Neural cell (in vitro differentiated cells): ENCODE results near the gene HBA2. TPM values are rescaled to one million over a fixed set of nuclear protein-coding genes. Genes with fewer than 3 reads are reported as not detected.
"Not testable (repeated sequence)": the region's sequence is repeated elsewhere in the genome, so short reads cannot be mapped to it uniquely, and the experiment has no call there.

Experiments
- H2AFZ ChIP-seq: fragments of 200-600, 300-800 bp; sonication (generic), shearing (Covaris generic); 2 replicates; pipeline ENCODE4 v1.6.0; 2014; ENCODE audit warnings: low read depth, mild to moderate bottlenecking, antibody characterized with exemption, low read length, moderate library complexity
- H3F3A ChIP-seq: fragments of 200-600 bp; shearing (Covaris generic); 2 replicates; pipeline ENCODE4 v1.6.1; 2016; ENCODE audit warnings: mild to moderate bottlenecking, moderate library complexity, mixed read lengths, antibody characterized with exemption, low read length; ENCODE audit not compliant: insufficient read depth, poor library complexity, severe bottlenecking
- H3K27ac ChIP-seq: fragments of 200-600, 300-800 bp; sonication (generic), shearing (Covaris generic); 2 replicates; pipeline ENCODE4 v1.5.1; 2014; ENCODE audit warnings: mild to moderate bottlenecking, low read length, moderate library complexity
- H3K27me3 ChIP-seq: fragments of 300-800, 200-600 bp; sonication (generic), shearing (Covaris generic); 2 replicates; pipeline ENCODE4 v1.6.0; 2014; ENCODE audit warnings: mild to moderate bottlenecking, low read depth, low read length, moderate library complexity; ENCODE audit not compliant: insufficient read depth
- H3K36me3 ChIP-seq: fragments of 300-800, 200-600 bp; sonication (generic), shearing (Covaris generic); 2 replicates; pipeline ENCODE4 v1.5.1; 2014; ENCODE audit warnings: mild to moderate bottlenecking, antibody characterized with exemption, low read length, moderate library complexity; ENCODE audit not compliant: insufficient read depth
- H3K4me2 ChIP-seq: fragments of 300-800, 200-600 bp; sonication (generic), shearing (Covaris generic); 2 replicates; pipeline ENCODE4 v1.6.0; 2014; ENCODE audit warnings: mild to moderate bottlenecking, low read length
- H3K4me3 ChIP-seq: fragments of 300-800, 200-600 bp; sonication (generic), shearing (Covaris generic); 2 replicates; pipeline ENCODE4 v1.5.1; 2014; ENCODE audit warnings: mild to moderate bottlenecking, low read length, moderate library complexity
- H3K79me2 ChIP-seq: fragments of 200-600 bp; shearing (Covaris generic); replicated peaks from 2 replicates; pipeline ENCODE4 v1.6.0; 2014; ENCODE audit warnings: mild to moderate bottlenecking, low read length, moderate library complexity; ENCODE audit not compliant: insufficient read depth
- H3K9ac ChIP-seq: fragments of 300-800, 200-600 bp; sonication (generic), shearing (Covaris generic); 2 replicates; pipeline ENCODE4 v1.6.1; 2016; ENCODE audit warnings: mild to moderate bottlenecking, low read length, mixed read lengths
- H3K9me2 ChIP-seq: fragments of 200-600 bp; shearing (Covaris generic); 2 replicates; pipeline ENCODE4 v1.6.1; 2016; ENCODE audit warnings: mild to moderate bottlenecking, low read length, mixed read lengths; ENCODE audit not compliant: insufficient read depth
- H3K9me3 ChIP-seq: fragments of 200-600, 300-800 bp; sonication (generic), shearing (Covaris generic); 2 replicates; pipeline ENCODE4 v1.6.1; 2016; ENCODE audit warnings: mild to moderate bottlenecking, mixed run types, low read length, moderate library complexity, mixed read lengths
- H4K20me1 ChIP-seq: fragments of 200-600 bp; shearing (Covaris generic); 2 replicates; pipeline ENCODE4 v1.6.1; 2016; ENCODE audit warnings: mild to moderate bottlenecking, mixed run types; ENCODE audit not compliant: insufficient read depth
- CTCF ChIP-seq: fragments of 450-650 bp; IDR thresholded peaks from 2 replicates; pipeline ENCODE4 v1.5.1; 2014; ENCODE audit warnings: antibody characterized with exemption, mild to moderate bottlenecking, moderate library complexity; ENCODE audit not compliant: poor library complexity, severe bottlenecking
- EP300 ChIP-seq: fragments of 450-650 bp; conservative IDR thresholded peaks from 2 replicates; pipeline ENCODE4 v1.6.1; 2014; ENCODE audit warnings: antibody characterized with exemption, mild to moderate bottlenecking, moderate library complexity; ENCODE audit not compliant: poor library complexity, severe bottlenecking
- EZH2 ChIP-seq: fragments of 200-600, 300-800 bp; shearing (Covaris generic), sonication (generic); IDR thresholded peaks from 2 replicates; pipeline ENCODE4 v1.6.1; 2014; ENCODE audit warnings: antibody characterized with exemption, low read length, borderline replicate concordance, mild to moderate bottlenecking; ENCODE audit not compliant: insufficient read depth, poor library complexity, severe bottlenecking
- MXI1 ChIP-seq: fragments of 450-650 bp; conservative IDR thresholded peaks from 2 replicates; pipeline ENCODE4 v1.6.1; 2014; ENCODE audit warnings: antibody characterized with exemption, mild to moderate bottlenecking; ENCODE audit not compliant: poor library complexity, severe bottlenecking
- POLR2AphosphoS5 ChIP-seq: IDR thresholded peaks from 2 replicates; pipeline ENCODE4 v1.6.1; 2012
- RAD21 ChIP-seq: fragments of 450-650 bp; conservative IDR thresholded peaks from 2 replicates; pipeline ENCODE4 v1.6.1; 2014; ENCODE audit warnings: antibody characterized with exemption, mild to moderate bottlenecking, moderate library complexity
- REST ChIP-seq: IDR thresholded peaks from 2 replicates; pipeline ENCODE4 v1.6.1; 2012; ENCODE audit warnings: borderline replicate concordance
- SMC3 ChIP-seq: fragments of 450-650 bp; conservative IDR thresholded peaks from 2 replicates; pipeline ENCODE4 v1.6.1; 2014; ENCODE audit warnings: antibody characterized with exemption, mild to moderate bottlenecking, moderate library complexity; ENCODE audit not compliant: poor library complexity
- TAF1 ChIP-seq: IDR thresholded peaks from 2 replicates; pipeline ENCODE4 v1.6.1; 2012; ENCODE audit warnings: low read depth
- polyA plus RNA-seq: library from polyadenylated mRNA; depleted of rRNA; stranded (reverse); fragments of >200 nt; gene quantifications from 2 replicates; pipeline ENCODE4 v1.2.3, GENCODE V29; 2014

HBA2 gene
- polyA plus RNA-seq, 1 donor from 2014 or later: not detected

GRCh38 chr16:159136-159849 is 13.4 kb upstream of the HBA2 start:
- Histone ChIP-seq H3K9me2 (no peaks in the 10 kb centered on the region), H3K4me3 (no peak overlapping the region), H3K27ac (no peak overlapping the region), H3K4me2 (no peak overlapping the region), H3K79me2 (no peaks in the 10 kb centered on the region), H3K27me3 (peaks cover 62% of the 10 kb centered on the region), H3K9me3 (no peaks in the 10 kb centered on the region), H3K36me3 (no peaks in the 10 kb centered on the region), H2AFZ (no peak overlapping the region), H3F3A (no peaks in the 10 kb centered on the region), H4K20me1 (no peaks in the 10 kb centered on the region), H3K9ac (no peak overlapping the region)
- TF ChIP-seq CTCF (no peak), RAD21 (no peak), EZH2 (no peak), MXI1 (no peak), REST (no peak), SMC3 (no peak), POLR2AphosphoS5 (no peak), TAF1 (no peak), EP300 (no peak)

GRCh38 chr16:160242-160641 is 12.4 kb upstream of the HBA2 start:
- H3K27me3 ChIP-seq: peaks cover 56% of the 10 kb centered on the region
- H3F3A ChIP-seq, H3K27ac ChIP-seq, H3K79me2 ChIP-seq, H3K4me2 ChIP-seq, H3K9ac ChIP-seq, H3K4me3 ChIP-seq, H3K9me2 ChIP-seq, H3K9me3 ChIP-seq, H3K36me3 ChIP-seq, H4K20me1 ChIP-seq, H2AFZ ChIP-seq: not testable (repeated sequence)

GRCh38 chr16:160691-161190 is 11.9 kb upstream of the HBA2 start:
- no peaks in the 10 kb centered on the region for H3K9me2 ChIP-seq
- no peak overlapping the region for H3K4me2 ChIP-seq
- H3K9me3 ChIP-seq: no peaks in the 10 kb centered on the region
- TF ChIP-seq EP300 (no peak), RAD21 (no peak), TAF1 (no peak), MXI1 (no peak), REST (no peak), EZH2 (no peak), SMC3 (no peak), POLR2AphosphoS5 (no peak), CTCF (no peak)
- peaks cover 57% of the 10 kb centered on the region for H3K27me3 ChIP-seq
- H3K27ac ChIP-seq: no peak overlapping the region
- no peak overlapping the region for H3K9ac ChIP-seq
- no peak overlapping the region for H2AFZ ChIP-seq
- no peaks in the 10 kb centered on the region for H3F3A ChIP-seq
- no peaks in the 10 kb centered on the region for H3K36me3 ChIP-seq
- no peaks in the 10 kb centered on the region for H4K20me1 ChIP-seq
- H3K79me2 ChIP-seq: no peaks in the 10 kb centered on the region
- no peak overlapping the region for H3K4me3 ChIP-seq
